GM18873 (cell line): ENCODE measurements around the gene DNMT3B.

Experiments
- ATAC-seq: cut with Tn5 transposase; IDR thresholded peaks from one replicate; pipeline ENCODE4 v1.9.1; 2021; ENCODE audit warnings: mild to moderate bottlenecking, moderate library complexity, moderate number of reproducible peaks; ENCODE audit not compliant: unreplicated experiment, low FRiP score

The DNMT3B gene

DNA sequence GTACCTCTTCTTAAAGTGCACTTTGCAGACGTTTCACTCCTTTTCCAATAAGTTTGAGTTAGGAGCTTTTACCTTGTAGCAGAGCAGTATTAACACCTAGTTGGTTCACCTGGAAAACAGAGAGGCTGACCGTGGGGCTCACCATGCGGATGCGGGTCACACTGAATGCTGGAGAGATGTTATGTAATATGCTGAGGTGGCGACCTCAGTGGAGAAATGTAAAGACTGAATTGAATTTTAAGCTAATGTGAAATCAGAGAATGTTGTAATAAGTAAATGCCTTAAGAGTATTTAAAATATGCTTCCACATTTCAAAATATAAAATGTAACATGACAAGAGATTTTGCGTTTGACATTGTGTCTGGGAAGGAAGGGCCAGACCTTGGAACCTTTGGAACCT is 86.7 kb downstream of the DNMT3B start:
- ATAC-seq, result no peak

DNA sequence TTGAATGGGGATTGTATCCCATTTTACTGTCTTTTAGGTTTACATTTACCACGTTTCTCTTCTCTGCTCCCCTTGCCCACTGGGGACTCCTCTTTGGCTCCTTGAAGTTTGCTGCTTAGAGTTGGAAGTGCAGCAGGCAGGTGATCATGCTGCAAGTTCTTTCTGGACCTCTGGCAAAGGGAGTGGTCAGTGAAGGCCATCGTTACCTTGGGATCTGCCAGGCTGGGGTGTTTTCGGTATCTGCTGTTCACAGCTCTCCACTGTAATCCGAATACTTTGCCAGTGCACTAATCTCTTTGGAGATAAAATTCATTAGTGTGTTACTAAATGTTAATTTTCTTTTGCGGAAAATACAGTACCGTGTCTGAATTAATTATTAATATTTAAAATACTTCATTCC is 87.4 kb downstream of the DNMT3B start:
- no peak for ATAC-seq

DNA sequence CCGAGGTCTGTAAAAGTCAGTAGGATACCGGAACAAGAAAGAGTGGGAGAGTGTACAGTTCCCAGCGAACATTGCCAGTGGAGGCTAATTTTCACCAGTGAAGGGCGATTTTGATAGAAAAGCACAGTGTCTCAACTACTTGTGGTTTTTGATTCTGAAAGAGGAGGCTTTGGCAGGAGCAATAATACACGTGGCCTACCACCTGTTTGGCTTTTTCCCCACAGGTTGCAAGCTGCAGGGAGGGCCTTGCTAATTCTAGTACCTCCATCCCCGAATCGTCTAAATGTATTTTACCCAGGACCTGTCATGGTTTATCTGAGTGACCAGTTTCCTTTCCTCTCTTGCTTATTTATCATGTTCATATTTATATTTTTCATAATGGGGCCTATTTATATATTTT is 93.2 kb downstream of the DNMT3B start:
- no peak for ATAC-seq

DNA sequence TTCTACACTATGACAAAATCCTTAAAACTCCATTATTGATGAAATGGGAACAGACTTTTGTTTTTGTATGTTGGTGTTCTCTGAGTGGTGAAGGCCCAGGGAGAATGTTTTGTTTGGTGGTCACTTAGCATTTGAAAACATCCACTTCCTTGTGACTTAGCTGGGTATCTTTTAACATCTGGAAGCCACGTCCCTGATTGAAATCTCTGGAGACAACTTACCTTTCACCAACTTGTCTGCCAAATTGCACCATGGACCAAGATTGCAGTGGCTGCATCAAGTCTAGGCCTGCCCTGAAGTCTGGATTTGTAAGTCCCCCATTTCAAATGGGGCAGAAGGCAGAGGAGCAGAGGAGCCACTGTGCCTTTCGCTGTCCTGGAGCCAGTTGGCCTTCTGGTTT is 96.0 kb downstream of the DNMT3B start:
- no peak for ATAC-seq
